ENCODE results near the gene COL20A1.
A peak's percentile ranks its signal among the peaks of the same experiment; 100 is the strongest.

The COL20A1 gene

GRCh38 chr20:63308218-63308911 is 15.4 kb downstream of the COL20A1 start:
- DNase-seq (ENCODE audit: low spot score): no peak

GRCh38 chr20:63309261-63310071 is 16.5 kb downstream of the COL20A1 start:
- DNase-seq (ENCODE audit: low spot score): peak; percentile 91

GRCh38 chr20:63310265-63310991 is 17.4 kb downstream of the COL20A1 start:
- DNase-seq (ENCODE audit: low spot score): no peak

DNA sequence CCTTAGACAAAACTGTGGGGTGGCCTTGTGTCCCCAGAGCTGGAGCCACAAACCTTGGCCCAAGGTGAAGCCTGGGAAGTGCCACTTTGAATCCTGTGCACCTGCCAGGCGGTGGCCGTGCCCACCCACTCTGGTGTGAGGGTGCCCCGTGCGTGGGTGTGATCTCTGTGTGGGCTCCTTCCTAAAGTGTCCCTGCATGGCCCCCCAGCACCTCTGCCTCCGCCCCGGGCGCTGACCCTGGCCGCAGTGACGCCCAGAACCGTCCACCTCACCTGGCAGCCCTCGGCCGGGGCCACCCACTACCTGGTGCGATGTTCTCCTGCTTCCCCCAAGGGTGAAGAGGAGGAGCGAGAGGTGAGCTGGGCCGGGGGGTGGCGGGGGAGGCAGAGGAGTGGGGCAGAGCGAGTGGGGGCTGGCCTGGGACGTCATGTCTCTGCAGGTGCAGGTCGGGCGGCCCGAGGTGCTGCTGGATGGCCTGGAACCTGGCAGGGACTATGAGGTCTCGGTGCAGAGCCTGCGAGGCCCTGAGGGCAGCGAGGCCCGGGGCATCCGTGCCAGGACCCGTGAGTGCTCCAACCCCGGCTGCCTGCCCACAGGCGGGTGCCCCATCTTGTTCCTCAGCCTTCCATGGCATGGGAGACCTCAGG is 18.3 kb downstream of the COL20A1 start:
- no peak for DNase-seq (ENCODE audit: low spot score)

- DNase-seq (ENCODE audit: low spot score): no peak
Measured at GRCh38 chr20:63311833-63312243, 18.9 kb downstream of the COL20A1 start.

GRCh38 chr20:63312273-63312672 is 19.3 kb downstream of the COL20A1 start:
- no peak for DNase-seq (ENCODE audit: low spot score)

GRCh38 chr20:63312690-63313348 is 19.8 kb downstream of the COL20A1 start:
- DNase-seq (ENCODE audit: low spot score): no peak

DNA sequence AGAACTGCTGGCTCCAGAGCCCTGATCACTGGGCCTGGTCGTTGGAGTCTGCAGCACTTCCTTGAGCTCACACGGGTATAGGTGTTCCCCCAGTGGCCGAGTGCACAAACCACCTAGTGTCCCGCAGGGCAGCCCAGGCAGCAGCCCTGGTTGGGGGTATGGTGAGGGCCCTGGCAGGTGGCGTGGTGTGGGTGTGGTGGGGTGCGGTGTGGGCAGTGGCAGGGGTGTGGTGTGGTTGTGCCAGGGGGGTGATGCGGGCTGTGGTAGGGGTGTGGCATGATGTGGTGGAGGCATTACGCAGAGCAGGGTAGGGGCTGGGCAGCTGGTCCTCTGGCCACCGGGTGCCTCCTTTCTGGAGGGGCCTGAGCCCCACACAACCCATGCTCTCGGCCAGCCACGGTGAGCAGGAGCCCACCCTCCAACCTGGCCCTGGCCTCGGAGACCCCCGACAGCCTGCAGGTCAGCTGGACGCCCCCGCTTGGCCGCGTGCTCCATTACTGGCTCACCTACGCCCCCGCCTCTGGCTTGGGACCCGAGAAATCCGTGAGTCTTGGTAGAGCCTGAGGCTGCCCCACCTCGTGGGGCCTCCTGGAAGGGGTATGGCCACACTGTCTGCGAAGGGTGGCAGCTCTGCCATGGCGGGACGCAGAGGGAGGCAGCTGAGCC is 20.5 kb downstream of the COL20A1 start:
- no peak for DNase-seq (ENCODE audit: low spot score)

GRCh38 chr20:63314015-63314471 is 21.1 kb downstream of the COL20A1 start:
- no peak for DNase-seq (ENCODE audit: low spot score)

DNA sequence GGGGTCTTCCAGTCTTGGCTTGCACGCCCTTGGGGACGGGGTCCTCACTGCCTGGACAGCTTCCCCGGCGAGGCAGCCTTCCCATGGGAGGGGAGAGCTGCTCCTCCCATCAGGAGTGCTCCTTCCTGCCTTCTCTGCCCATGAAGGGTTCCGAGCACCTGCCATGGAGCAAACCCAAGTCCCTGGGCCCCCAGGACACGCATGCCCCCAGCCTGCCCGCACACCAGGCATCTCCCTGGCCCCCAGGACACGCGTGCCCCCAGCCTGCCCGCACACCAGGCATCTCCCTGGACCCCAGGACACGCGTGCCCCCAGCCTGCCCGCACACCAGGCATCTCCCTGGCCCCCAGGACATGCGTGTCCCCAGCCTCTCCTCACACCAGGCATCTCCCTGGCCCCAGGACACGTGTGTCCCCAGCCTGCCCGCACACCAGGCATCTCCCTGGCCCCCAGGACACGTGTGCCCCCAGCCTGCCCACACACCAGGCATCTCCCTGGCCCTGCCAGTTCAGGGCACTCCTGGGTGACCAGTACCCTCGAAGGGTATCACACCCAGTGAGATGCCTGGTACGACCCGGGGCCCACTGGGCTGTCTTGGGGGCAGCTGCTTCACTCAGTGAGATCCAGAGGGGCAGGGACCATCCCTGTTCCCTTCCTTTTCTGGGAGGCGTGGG is 21.7 kb downstream of the COL20A1 start:
- no peak for DNase-seq (ENCODE audit: low spot score)

DNA sequence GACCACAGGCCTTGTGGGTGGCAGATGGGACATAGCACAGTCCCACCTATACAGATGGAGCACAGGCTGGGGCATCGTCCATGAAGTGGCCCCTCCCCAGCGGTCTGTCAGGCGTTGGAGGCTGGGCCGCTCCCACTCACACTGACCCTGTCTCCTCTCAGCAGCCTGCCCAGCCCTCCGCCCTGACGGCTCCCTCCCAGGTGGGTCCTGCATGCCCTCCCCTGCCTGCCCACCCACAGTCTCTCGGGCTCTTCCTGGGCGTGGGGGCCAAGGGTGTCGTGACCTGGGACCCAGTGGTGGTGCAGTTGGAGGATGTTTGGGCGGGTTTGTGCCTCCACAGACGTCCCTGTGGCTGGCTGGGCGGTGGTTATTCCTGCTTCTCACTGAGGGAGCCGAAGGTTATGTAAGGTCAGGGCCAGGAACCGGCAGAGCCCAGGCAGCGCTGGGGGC is 22.3 kb downstream of the COL20A1 start:
- no peak for DNase-seq (ENCODE audit: low spot score)

- no peak for DNase-seq (ENCODE audit: low spot score)
Measured at GRCh38 chr20:63315731-63316491, 22.9 kb downstream of the COL20A1 start.

GRCh38 chr20:63316502-63316921 is 23.5 kb downstream of the COL20A1 start:
- DNase-seq (ENCODE audit: low spot score): no peak

GRCh38 chr20:63317061-63317460 is 24.1 kb downstream of the COL20A1 start:
- DNase-seq (ENCODE audit: low spot score): no peak

GRCh38 chr20:63317601-63318291 is 24.8 kb downstream of the COL20A1 start:
- DNase-seq (ENCODE audit: low spot score): no peak

DNA sequence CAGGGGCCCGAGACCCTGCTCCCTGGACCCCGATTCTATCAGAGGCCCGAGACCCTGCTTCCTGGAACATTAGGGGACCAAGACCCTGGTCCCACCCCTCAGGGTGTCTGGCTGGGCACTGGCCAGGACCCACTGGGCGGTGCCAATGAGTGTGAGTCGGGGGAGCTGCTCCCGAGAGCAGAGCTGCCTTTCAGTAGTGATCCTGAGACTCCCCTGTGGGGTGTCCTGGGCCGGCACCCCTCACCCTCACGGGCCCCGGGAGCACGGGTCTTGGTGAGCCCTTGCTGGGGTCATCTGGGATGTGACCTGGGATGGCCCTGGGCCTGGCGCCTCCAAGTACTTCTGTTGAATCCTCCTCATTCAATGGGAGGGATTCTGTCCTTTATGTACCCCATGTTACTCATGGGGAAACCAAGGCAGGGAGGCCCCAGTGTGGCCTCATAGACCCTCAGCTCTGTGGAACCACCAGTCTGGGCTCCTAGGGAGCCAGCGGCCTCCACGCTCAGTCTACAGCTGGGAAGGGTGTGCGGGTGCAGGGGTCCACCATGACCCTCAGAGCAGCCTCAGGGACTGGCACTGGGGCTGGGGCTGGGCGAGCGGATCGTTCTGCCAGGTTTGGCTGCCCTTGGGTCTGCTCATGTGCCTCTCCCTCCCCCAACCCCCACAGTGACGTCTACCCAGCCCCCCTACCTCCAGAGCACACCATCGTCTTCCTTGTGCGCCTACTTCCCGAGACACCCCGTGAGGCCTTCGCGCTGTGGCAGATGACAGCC is 25.6 kb downstream of the COL20A1 start:
- no peak for DNase-seq (ENCODE audit: low spot score)

DNA sequence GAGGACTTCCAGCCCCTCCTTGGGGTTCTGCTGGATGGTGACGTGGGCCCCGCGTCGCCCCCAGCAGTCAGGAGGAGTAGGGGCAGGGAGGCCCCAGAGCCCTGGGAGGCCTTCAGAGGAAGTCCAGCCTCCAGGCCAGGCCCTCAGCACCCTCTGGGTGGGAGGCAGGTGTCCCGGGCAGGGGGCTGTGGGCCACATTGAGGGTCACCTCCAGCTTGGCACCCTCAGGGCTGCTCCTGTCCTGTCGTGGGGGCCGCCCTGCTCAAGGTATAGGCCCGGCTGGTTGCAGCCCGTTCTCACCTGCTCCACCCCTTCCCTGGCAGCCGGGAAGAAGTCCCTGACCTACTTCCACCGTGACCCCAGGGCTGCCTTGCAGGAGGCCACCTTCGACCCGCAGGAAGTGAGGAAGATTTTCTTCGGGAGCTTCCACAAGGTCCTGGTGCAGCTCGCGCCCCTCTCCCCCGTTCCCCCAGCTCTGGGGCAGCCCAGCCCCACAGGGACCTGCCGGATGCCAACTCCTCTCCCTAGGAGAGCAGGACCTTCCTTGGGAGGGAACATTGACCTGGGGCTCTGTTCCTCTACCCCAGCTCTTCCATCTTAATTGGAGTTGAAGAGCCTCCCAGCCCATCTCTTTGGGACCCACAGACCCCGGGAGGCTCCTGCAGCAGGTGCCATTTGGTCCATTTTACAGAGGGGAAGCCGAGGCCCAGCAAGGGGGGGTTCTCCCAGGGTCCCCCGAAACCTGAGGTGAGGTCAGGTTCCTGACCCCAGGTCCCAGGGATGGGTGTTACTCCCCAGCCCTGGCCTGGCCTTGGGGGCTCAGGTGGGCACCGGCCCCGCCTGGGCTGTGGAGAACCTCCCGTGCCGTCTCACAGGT is 26.4 kb downstream of the COL20A1 start:
- DNase-seq (ENCODE audit: low spot score): no peak

All from iPS-NIHi11 (cell line).